ENCODE measurements around the gene RPL14.

The RPL14 gene

DNA sequence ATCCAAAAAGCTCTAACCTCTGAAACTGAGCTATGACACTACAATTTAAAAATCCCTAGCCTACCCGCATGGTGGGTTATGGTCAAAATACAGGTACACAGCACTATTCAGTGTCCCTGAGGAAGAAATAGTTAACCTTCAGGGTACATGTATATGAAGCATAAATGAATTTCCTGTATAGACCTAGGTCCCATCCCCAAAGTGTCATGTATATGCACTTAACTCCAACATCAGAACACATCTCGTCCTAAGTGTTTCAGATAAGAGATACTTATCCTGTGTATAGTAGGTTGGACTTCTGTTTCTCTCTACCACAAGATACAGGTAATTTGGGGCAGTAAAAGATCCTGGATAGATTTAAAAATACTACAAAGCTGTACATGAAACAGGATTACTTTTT is 6.4 kb downstream of the RPL14 start:
- DNase-seq, result no peak

DNA sequence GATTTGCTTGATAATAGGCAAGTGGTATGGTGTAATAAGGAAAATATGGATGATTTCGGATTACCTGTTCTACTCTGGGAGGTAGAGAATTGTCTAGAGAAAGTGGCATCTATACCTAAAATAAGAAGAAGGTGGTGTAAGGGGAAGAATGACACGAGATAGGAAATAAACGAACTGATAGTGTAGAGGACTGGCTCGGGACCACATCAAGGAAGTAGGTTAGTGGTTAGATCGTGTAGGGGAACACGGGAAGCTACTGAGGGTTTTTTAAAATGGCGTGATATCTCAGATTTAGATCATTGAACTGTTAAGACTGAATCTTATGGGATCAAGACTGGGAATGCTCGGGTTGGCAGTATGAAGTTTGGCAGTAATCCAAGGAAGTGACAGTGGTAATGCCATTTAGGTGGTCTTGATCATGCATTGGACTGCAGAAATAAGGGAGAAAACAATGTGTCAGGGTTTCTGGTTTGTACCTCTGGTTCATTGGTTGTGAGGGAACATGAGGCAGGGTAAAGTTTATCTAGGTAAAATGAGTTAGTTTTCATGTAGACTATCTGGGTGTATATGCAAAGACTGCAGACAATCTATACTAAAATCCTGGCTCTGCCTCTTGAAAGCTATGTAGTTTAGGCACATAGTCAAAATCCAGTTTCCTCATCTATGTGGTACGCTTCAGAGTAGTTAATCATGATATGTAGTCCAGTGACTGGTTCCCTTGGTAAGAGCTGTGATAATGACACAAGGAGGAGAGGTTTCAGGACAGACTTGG is 7.4 kb downstream of the RPL14 start:
- no peak for DNase-seq

DNA sequence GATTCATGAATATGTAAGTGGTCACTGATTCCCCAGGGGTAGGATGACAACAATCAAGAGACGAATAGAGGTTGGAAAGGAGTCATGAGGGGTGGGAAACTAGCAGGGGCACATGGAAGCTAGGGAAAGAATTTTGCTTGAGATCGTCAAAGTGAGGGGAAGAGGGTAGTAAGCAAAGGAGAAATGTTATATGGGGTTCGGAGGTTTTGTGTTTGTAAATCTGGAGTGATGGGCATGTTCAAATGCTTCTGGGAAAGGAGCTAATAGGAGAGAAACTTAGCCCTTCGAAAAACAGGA is 7.9 kb downstream of the RPL14 start:
- DNase-seq, result no peak

DNA sequence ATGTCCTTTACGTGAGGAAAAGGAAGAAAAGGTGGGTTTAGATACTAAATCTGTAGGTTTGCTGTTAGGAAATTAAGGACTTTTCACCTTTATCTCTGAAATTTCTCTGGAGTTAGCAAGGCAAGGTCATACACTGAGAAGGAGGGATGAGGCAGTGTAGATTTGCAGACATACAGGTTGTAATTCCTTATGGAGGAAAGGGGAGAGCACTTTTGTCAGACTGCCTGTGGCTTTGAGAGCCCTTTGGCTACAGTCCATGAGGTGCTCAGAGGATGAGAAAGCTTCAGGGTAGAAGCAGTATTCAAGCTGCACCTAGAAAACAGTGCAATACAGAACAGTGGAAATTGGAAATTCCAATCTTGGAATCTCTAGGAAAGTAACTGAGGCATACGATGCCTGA is 8.3 kb downstream of the RPL14 start:
- no peak for DNase-seq

DNA sequence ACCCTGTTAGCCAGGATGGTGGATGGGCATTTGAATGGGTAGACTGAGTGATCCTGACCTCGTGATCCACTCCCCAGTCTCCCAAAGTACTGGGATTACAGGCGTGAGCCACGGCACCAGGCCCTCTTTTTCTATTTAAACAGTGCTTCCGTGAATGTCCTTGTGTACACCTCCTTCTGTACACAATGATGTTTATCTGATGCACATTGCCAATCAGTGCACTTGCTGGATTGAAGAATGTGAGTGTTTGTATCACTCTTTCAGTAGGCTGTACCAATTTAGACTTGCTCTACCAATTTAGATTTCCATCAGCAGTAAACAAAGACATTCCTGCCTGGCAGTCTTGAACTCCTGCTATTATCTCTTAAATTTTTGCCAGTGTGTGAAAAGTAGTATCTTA is 10.9 kb downstream of the RPL14 start:
- no peak for DNase-seq

DNA sequence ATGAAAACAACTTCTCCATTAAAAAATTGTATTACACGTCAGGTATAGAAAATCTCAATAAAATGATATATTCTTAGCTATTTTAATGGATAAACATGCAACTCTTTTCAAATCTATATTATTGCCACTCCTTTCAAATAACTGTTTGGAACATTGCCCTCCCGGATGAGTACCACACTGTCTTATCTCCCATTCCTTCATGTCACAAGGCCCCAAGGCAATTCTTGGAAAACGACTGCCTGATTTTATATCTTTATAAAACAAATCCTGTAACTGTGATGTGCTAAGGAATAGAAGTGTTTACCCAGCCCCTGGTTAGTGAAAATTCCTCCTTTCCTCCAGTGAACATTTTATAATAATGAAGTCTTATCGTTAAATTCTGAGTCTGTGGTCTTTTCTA is 13.6 kb downstream of the RPL14 start:
- no peak for DNase-seq

DNA sequence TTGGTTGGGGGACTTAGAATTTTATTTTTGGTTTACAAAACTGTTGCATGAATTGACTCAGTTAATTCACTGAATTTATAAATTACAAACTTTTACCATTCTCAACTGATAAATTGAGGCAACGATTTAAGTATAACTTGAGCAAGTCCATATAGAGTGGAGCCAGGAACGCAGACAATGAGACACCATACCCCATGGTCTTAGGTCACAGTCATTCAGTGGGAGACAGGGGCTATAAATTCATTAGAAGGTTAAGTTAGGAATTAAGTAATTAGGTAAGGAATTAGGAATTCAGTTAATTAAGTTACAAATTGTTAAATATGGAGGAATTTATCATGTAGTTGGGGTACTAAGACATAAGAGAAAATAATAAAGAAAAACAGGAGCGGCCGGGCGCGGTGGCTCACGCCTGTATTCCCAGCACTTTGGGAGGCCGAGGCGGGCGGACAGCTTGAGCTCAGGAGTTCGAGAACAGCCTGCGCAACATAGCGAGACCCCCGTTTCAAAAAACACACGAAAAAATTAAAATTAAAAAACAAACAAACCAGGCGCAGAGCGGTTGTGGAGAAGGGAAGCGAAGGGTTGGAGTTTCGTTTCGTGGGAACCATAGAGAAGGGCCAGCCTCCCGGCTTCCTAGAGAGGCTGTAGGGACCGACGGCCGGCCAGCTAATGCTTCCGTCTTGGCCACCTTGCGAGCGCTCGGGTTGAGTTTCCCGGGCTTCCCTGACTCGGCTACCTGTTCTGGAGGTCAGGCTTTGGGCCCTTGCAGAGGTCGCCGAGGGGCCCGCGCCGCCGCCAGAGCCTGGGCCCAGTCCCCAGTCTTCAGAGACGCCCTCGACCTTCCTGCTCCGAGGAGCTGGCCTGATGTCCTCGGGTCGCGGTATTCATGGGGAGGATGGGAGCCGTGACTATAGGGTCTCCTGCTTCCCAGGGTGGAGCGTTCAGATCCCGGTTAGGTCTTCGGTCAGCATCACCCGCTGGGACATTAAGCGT is 19.6 kb downstream of the RPL14 start, which contains the start of gene ZNF619:
Gene ZNF619 (plus strand): TSS at position 645 of the 993 bp plus-strand sequence. CDS start 858 bp downstream, outside the sequence.
- peak; percentile 63 for DNase-seq

DNA sequence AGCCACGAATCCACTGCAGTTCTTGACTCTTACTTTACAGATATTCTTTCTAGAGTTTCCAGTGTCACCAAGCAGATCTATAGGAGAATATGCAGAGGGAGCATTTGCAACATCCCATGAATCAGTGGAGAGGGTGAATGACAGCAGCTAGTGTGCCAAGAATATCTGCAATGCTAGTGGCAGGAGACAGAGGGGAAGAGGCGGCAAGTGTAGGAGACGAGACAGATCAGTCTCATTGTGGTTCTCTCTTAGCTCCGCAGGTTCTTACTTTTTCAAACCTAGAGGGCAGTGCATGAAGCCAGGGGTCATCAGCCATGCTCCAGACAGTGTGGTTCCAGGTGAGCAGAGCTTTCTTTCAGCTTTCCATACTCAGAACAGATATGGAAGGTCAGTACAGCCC is 20.5 kb downstream of the RPL14 start:
- DNase-seq, result no peak

DNA sequence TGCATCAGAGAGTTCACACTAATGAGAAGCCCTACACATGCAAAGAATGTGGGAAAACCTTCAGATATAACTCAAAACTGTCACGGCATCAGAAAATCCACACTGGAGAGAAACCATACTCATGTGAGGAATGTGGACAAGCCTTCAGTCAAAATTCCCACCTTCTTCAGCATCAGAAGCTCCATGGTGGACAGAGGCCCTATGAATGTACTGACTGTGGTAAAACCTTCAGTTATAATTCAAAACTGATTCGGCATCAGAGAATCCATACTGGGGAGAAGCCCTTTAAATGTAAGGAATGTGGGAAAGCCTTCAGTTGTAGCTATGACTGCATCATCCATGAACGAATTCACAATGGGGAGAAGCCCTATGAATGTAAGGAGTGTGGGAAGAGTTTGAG is 30.0 kb downstream of the RPL14 start:
- DNase-seq, result no peak

DNA sequence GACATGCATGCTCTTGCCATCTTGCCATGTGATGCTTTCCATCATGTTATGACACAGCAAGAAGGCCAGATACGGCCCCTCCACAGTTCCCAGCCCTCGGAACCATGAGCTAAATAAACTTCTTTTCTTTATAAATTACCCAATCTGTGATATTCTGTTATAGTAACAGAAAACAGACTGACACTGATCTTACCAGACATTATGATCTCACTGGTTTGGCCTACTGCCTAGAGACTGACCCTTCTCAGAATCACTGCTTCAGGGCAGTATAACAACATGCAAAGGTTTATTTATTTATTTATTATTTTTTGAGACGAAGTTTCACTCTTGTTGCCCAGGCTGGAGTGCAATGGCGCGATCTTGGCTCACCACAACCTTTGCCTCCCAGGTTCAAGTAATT is 33.8 kb downstream of the RPL14 start:
- DNase-seq, result no peak

DNA sequence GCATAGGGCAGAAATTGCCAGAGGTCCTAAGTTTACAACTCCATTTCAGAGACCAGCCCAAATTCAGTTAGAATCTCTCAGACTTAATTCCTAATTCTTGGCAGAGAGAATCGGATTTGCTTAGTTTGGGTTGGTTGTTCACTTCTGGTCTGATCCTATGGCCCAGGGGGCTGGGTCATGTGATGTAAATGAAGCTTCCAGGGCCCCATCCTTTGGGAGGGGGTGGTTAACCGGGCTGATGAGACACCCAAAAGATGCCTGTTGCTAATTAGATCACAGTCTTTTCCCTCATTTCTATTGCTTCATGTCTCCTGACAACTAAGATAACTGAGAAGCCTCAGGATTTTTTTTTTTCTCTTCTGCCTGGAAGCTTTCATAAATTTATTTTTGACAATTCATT is 37.6 kb downstream of the RPL14 start:
- no peak for DNase-seq

DNA sequence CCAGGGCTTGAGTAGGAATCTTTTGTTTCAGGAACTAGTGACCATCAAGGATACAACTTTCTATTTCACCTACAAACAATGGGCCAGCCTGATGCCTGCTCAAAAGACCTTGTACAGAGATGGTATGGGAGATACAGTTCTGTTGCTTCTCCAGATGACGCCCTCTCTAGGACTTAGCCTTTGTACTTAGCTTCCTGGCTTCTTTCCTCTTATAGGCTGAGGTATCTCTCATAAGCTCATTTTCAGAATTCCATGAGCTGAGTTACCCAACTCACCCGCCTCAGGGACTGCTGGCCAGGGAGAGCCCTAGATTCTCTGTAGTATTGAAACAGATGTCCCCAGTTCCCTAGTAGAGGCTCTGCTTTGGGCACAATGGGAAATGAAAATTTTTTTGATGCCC is 40.1 kb downstream of the RPL14 start:
- DNase-seq, result no peak

DNA sequence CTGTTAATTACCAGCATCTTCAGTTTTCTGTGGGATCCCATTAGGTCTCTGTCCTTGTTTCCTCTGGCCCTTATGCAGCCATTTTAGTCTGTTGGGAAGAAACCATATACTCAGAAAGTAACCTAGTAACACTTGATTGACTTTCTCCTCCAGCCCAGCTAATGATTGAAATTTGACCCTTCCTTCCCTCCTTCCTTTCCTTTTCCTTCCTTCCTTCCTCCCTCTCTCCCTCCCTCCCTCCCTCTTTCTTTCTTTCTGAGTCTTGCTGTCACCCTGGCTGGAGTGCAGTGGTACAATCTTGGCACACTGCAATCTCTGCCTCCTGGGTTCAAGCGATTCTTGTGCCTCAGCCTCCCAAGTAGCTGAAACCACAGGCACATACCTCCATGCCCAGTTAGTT is 42.8 kb downstream of the RPL14 start:
- no peak for DNase-seq

DNA sequence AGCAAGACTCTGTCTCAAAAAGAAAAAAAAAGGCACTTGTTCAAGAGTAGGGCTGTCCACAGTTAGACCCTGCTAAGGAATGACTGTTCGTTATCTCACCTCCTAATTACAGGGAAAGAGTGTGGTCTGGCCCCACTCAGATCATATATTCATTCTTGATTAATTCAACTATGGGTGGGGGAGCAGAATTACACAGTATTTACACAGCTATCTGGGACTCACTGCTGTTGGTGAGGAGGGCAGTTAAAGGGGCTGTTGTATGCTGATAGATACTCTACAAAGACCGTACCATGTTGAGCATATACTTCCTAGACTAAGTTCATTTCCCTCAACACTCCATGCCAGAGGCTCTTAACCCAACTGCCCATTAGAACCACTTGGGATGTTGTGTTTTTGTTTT is 44.9 kb downstream of the RPL14 start:
- DNase-seq, result no peak

DNA sequence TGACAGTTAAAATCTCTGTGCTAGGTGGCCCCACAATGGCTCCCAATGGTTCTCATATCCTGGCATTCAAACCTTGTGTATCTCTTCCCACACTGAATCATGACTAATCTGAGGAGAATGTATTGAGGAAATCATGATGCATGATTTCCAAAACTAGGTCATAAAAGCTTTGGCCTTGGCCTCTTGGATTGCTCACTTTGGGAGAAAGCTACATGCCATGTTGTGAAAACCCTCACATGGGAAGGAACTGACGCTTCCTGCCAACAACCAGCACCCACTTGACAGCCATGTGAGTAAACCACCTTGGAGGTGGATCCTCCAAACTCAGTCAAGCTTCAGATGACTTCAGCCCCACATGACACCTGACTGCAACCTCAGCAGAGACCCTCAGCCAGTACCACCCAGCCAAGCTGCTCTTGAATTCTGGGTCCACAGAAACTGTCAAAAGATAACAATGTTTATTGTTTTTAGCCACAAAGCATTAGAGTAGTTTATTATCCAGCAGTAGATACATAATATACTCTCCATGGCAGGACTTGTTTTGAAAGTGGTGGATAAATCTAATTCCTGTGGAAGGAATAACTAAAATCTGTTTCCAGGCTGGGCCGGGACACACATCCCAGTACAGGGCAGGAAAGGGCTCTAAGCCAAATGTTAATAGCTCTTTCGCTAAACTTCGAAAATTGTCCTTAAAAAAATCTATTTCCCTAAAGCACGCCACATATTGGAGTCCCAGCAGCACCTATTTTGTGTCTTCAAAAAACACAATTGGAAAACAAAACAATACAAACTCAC is 47.7 kb downstream of the RPL14 start:
- DNase-seq, result no peak

DNA sequence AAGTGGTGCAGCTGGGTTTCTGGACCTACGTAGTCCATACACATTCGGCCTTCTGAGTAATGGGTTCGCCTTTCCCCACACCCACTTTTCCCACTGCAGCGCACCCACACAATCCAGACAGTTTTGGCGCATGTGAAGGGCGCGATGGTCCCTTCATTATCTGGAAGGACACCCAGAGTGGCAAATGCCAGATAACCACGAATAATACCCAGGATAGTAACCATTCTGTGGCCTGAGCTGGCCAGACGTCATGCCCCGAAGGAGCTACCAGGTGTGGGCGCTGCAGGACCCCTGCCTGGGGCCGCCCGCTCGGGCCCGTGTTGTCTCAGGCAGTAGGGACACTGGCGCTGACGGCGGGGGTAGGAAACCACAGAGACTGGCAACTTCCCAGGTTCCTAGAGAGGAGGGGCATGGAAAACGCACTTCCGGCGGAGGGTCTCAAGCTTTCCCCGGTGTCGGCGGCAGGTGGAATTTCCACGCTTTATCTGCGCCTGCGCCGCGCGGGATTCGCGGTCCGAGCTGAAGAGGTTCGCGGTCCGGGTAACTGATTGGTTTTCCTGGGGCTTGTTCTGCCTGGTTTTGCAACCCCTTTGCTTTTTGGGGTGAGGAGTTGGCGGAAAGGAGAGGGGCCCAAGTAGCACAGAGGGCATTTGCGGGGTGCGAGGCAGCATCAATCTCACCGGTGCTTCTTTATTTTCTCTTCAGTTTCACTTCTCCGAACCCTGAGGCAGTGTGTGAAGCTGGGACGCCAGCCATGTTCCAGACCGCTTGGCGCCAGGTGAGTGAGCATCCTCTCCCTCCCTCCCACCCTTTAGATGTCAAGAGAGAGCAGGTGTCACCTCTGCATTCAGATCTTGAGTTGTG is 48.7 kb downstream of the RPL14 start, which contains the start of gene ZNF620:
Gene ZNF620 (plus strand): TSS at position 441 of the 864 bp plus-strand sequence. CDS start 314 bp downstream, at position 755.
- peak; percentile 74 for DNase-seq

DNA sequence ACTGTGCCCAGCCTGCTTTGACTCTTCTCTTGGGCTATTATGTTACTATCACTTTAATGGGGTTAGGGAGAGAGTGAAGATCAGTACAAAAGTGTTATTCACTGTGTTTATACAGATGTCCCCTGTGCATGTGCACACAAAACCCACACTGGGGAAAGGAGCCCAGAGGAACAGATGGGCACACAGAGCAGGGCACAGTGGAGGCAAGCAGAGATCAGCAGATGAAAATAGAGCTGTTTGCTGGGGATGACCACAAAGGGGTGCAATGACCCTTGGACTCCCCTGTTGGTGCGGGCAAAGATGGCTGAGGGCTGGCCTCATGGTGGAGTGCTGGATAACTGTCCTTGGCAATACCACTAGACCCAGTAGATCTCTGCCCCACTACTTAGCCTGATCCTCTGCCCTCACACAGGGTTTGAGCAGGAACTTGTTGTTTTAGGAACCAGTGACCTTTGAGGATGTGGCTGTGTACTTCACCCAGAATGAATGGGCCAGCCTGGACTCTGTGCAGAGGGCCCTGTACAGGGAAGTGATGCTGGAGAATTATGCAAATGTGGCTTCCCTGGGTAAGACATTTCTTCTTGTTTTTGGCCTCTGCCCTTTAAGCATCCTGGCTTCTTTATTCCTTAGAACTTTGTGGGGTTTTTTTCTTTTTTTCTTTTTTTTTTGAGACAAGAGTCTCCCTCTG is 54.0 kb downstream of the RPL14 start:
- no peak for DNase-seq

DNA sequence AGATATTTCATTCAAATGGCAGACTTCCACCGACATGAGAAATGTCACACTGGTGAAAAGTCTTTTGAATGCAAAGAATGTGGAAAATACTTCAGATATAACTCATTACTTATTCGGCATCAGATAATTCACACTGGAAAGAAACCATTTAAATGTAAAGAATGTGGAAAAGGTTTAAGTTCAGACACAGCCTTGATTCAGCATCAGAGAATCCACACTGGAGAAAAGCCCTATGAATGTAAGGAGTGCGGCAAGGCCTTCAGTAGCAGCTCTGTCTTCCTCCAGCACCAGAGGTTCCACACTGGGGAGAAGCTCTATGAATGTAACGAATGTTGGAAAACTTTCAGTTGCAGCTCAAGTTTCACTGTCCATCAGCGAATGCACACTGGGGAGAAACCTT is 59.1 kb downstream of the RPL14 start:
- DNase-seq, result no peak

DNA sequence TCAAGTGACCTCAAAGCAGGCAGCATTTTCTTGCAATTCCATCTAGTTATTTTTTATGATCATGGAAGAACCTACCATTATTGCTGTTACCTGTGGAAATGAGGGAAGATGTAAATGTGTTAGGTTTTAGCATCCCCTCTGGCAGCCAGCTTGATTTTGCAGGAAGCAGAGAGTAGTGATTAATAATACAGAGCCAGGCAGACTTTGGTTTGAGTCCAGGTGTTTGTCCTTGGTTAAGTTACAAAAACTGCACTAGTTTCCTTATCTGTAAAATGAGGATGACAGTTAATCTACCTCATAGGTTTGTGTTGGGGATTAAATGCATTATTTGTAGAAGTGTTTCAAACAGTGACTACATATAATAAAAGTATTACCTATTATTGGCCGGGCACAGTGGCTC is 60.9 kb downstream of the RPL14 start:
- DNase-seq, result no peak

Data from stimulated activated CD8-positive, alpha-beta memory T cell treated with anti-CD3 and anti-CD28 coated beads, Interleukin-4, amount 100 ng/mL, for 48 hours (primary cell).